Subcutaneous preadipocyte (primary cell): Measurements from ENCODE around the gene SRSF6. TPM values are rescaled to one million over a fixed set of nuclear protein-coding genes. Genes with fewer than 3 reads are reported as not detected.

Experiments used
- small RNA-seq: library from RNA; depleted of rRNA; stranded (forward); fragments of <200 nt; gene quantifications from one replicate; pipeline ENCODE3, GENCODE V24; 2012
- total RNA-seq: library from RNA; depleted of rRNA; stranded (reverse); fragments of >200 nt; gene quantifications from 2 replicates; pipeline ENCODE4 v1.2.3, GENCODE V29; 2012

Gene SRSF6
- total RNA-seq = 43.7 and 62.9 TPM in 2 replicates

GRCh38 chr20:43457640-43458421, at the start of gene SRSF6:
TSS of gene SRSF6 (plus strand) at chr20:43457896. CDS start at chr20:43458034, 138 bp downstream.

GRCh38 chr20:43507150-43508080, 49.7 kb downstream of the SRSF6 start, which contains the start of gene L3MBTL1:
TSS of gene L3MBTL1 (plus strand) at chr20:43507697. CDS start at chr20:43513504, 5,807 bp downstream.

Small RNAs within 50 kb of the gene (small RNA-seq; reads per million reads assigned to genes)
- gene RF00019 (not detected), gene RNU6-1251P (1.2 reads per million, percentile 65 among the genes with 10 or more reads in this experiment)

Other genes with a start within 250 kb of the SRSF6 start
- 2.0 and 2.9 TPM in 2 replicates for gene L3MBTL1, start 49.8 kb downstream of the SRSF6 start, total RNA-seq
- under 0.01 TPM in 1 of 2 replicates, not detected in the other for gene SGK2, start 101.1 kb downstream of the SRSF6 start, total RNA-seq
- 30.5 and 38.3 TPM in 2 replicates for gene IFT52, start 133.0 kb downstream of the SRSF6 start, total RNA-seq
- 8.8 and 12.1 TPM in 2 replicates for gene MYBL2, start 209.2 kb downstream of the SRSF6 start, total RNA-seq